GM19328 (cell line): ENCODE measurements around the gene POTEJ.
A peak's percentile ranks its signal among the peaks of the same experiment; 100 is the strongest.
"Not testable (repeated sequence)": the region's sequence is repeated elsewhere in the genome, so short reads cannot be mapped to it uniquely, and the experiment has no call there.

Source experiments
- ATAC-seq: cut with Tn5 transposase; IDR thresholded peaks from one replicate; pipeline ENCODE4 v1.9.1; 2021; ENCODE audit warnings: mild to moderate bottlenecking, moderate library complexity; ENCODE audit not compliant: unreplicated experiment

POTEJ gene

DNA sequence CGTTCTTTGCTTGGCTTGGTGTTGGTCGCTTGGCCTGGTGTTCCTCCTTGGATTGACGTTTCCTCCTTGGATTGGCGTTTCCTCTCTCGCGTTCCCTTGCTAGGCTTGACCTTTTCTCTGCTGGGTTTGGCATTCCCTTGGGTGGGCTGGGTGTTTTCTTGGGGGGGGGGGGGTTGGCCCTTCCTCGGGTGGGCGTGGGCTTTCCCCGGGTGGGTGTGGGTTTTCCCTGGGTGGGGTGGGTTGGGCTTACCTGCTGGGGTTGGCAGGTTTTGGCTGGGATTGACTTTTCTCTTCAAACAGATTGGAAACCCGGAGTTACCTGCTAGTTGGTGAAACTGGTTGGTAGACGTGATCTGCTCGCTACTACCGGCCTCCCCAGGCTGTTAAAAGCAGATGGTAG lies at the start of gene POTEJ:
POTEJ (plus strand) TSS at position 301 of the 400 bp plus-strand sequence; CDS start at position 394, 93 bp downstream.
- ATAC-seq = not testable (repeated sequence)

DNA sequence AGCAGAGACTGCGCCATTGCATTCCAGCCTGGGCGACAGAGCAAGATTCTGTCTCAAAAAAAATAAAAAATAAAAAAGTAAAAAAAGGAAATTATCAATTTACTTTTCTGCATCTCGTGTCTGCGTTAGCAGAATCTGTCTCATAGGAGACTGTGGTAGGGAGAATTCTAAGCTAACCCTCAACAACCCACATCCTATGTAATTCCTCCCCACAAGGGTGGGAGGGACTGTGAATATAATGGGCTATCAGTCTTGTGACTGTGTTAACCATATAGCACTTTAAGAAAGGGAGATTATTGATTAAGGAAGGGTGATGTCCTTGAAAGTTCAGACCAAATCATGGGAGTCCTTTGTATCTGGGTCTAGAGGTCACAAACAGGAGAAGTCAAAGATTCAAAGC lies 45.1 kb upstream of the POTEJ start:
- ATAC-seq = not testable (repeated sequence)

DNA sequence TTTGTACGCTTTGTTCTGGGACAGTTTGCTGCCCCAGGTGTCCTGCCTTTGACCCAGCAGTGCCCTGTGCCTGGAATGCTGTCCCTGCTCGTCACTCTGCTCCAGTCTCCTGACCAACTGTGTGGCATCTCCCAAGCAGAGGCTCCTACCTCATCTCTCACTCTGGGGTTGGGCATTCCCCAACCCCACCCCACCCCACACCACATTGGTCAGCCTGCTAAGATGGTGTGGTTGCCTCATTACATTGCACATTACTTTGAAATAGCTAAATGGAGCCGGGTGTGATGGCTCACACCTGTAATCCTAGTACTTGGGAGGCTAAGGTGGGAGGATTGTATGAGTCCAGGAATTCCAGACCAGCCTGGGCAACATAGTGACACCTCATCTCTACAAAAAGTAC lies 39.3 kb upstream of the POTEJ start:
- ATAC-seq = not testable (repeated sequence)

GRCh38 chr2:130574230-130574629 lies 37.0 kb upstream of the POTEJ start:
- not testable (repeated sequence) for ATAC-seq

- not testable (repeated sequence) for ATAC-seq
Observed at GRCh38 chr2:130576209-130576784, 34.9 kb upstream of the POTEJ start.

- ATAC-seq = not testable (repeated sequence)
Observed at GRCh38 chr2:130577559-130577958, 33.7 kb upstream of the POTEJ start.

DNA sequence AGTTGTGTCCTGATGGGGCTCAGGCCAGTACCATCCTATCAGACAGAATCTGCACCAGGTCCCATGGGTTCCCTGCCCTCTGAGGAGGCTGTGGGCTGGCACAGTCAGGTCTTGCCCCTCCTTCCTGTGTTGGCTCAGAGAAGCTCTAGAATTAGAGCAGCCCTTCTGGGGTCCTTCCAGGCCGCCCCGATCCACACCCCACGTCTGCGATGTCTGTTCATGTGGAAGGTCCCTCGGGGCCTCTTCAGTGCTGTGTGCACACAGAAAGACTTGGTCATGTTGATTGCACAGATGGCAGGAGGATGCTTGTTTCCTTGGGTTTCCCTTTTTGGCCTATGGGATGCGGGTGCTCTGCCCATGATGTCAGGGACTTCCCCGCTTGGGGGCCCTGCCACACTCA lies 32.1 kb upstream of the POTEJ start:
- ATAC-seq = not testable (repeated sequence)

- not testable (repeated sequence) for ATAC-seq
Observed at GRCh38 chr2:130581491-130581890, 29.7 kb upstream of the POTEJ start.

DNA sequence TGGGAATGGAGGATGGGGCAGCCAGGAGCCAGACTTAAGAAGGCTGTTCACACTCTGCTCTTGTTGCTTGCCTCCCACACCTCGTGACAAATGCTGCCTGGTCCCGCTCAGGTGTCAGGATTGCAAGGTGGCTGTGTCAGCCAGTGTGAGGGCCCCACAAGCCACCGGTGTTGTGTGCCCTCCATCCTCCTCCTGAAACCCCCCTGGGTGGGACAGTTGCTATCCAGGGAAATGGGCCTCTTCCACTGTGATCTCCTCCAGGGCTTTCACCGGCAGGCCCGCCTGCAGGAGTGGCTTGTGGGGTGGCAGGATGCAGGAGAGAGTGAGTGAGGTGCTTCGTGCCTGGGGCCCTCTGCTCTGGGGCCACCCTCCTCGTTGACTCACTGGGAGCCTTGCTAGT lies 28.3 kb upstream of the POTEJ start:
- ATAC-seq = not testable (repeated sequence)

- not testable (repeated sequence) for ATAC-seq
Observed at GRCh38 chr2:130583582-130583981, 27.7 kb upstream of the POTEJ start.

- not testable (repeated sequence) for ATAC-seq
Observed at GRCh38 chr2:130584726-130585125, 26.5 kb upstream of the POTEJ start.

- peak; percentile 45 for ATAC-seq
Observed at GRCh38 chr2:130588688-130589458, 22.4 kb upstream of the POTEJ start.

GRCh38 chr2:130590170-130590841 lies 20.9 kb upstream of the POTEJ start:
- ATAC-seq = not testable (repeated sequence)

- not testable (repeated sequence) for ATAC-seq
Observed at GRCh38 chr2:130590842-130591359, 20.3 kb upstream of the POTEJ start.

DNA sequence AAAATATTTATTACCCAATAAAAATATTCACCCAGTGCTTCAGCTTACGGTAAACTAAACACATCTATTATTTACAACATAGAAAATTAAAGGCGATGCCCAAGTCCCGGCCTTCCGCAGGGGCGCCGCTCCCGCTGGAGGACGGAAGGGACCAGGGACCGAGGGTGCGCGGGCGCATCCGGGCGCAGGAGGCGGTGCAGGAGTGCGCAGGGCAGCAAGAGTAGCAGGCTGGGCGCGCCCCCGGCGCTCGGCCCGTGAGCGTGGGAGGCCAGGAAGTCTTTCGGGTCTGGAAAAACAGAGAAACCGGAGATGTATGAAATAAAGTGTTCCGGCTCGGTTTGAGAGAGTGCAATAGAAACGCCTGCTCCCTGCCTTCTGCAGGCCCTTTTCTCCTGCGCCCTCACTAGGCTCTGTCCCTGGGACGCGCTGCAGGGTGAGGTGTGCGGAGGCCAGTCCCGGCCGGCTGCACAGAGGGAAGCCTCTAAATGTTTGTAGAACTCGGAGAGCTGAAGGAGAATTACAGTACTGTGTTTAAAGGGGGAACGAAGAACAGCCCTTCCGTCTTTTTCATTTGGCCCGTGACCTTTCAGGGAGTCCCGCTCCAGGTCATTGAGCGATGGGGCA lies 18.3 kb upstream of the POTEJ start:
- not testable (repeated sequence) for ATAC-seq

DNA sequence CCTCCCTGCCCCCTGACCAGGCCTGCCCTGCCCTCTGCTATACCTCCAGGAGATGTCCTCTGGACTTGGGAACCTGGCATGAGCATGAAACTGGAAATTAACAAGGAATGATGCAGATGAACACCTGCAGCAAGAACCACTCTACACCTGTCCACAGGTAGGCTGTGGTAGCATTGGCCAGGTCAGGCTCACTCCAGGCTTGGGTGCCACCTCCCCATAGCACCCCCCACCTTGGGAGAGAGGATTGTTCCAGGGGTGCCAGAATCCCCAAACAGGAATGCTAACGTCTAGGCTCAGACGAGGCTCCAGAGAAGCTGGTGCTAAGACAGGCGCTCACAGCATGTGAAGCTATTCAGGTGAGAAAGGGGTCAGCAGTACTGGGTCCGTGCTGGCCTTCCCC lies 17.2 kb upstream of the POTEJ start:
- not testable (repeated sequence) for ATAC-seq

GRCh38 chr2:130596757-130597156 lies 14.5 kb upstream of the POTEJ start:
- ATAC-seq = not testable (repeated sequence)

GRCh38 chr2:130597994-130598393 lies 13.2 kb upstream of the POTEJ start:
- not testable (repeated sequence) for ATAC-seq

DNA sequence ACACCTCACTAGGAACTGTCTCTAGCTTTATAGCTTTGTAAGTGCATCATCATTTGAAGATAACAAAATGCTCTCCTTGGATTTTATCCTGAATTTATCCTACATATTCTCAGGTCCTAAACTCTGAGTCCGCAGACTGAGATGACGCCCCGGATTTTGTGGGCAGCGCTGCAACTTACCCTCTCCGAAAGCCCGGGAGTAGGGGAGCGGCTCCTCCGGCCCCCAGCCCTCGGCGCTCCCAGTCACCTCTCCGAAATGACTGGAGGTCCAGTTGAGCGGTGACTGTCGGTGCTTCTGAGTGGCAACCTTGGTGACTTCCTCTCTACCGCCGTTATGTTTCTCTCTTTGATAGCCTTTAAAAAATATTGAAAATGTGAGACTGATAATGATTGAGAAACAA lies 12.8 kb upstream of the POTEJ start:
- ATAC-seq = not testable (repeated sequence)

- not testable (repeated sequence) for ATAC-seq
Observed at GRCh38 chr2:130599393-130599792, 11.8 kb upstream of the POTEJ start, which contains the start of gene CFC1. Gene CFC1 (minus strand): TSS chr2:130599575. CDS start chr2:130599287, 288 bp downstream.

DNA sequence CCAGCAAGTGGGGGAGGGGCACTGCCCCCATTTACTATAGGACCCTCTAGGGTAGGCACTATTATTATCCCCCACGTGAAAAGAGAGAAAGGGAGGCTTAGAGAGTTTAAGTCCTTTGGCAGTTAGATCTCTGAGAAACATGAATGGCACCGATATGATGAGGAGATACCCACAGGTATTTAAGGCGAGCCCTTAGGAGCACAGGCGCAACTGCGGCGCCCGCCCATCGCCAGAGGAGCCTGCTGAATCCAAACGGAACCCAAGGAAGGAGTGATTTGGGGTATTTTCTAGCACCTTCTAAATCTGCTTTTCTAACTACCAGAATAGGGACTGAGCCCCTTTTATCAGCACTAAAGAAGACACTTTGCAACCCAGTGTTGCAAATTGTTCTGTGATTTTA lies 11.3 kb upstream of the POTEJ start:
- not testable (repeated sequence) for ATAC-seq
